IPS-18c (cell line): ENCODE results near the gene IFITM1.

Experiments used
- H3K4me3 ChIP-seq: 2 replicates; pipeline ENCODE4 v1.7.0; 2013; ENCODE audit warnings: low read depth, mild to moderate bottlenecking, low read length, moderate library complexity; ENCODE audit not compliant: insufficient read depth
- H3K9me3 ChIP-seq: one replicate; pipeline ENCODE4 v1.6.1; 2013; ENCODE audit warnings: mild to moderate bottlenecking, low read length, moderate library complexity; ENCODE audit not compliant: control insufficient read depth, insufficient read depth

The IFITM1 gene

GRCh38 chr11:290621-291231, 23.1 kb upstream of the IFITM1 start:
- H3K4me3 ChIP-seq: 0 out of 2 replicates have a peak overlapping the region, but pooled peaks have one; percentile 6
- H3K9me3 ChIP-seq: peaks cover 2% of the 10 kb centered on the region

GRCh38 chr11:291281-292210, 22.3 kb upstream of the IFITM1 start:
- H3K4me3 ChIP-seq: 0 out of 2 replicates have a peak overlapping the region, but pooled peaks have one; percentile 6
- peaks cover 2% of the 10 kb centered on the region for H3K9me3 ChIP-seq

GRCh38 chr11:292211-293121, 21.4 kb upstream of the IFITM1 start:
- peaks cover 2% of the 10 kb centered on the region for H3K9me3 ChIP-seq
- no peak overlapping the region for H3K4me3 ChIP-seq

GRCh38 chr11:293271-293851, 20.5 kb upstream of the IFITM1 start:
- peaks cover 2% of the 10 kb centered on the region for H3K9me3 ChIP-seq

DNA sequence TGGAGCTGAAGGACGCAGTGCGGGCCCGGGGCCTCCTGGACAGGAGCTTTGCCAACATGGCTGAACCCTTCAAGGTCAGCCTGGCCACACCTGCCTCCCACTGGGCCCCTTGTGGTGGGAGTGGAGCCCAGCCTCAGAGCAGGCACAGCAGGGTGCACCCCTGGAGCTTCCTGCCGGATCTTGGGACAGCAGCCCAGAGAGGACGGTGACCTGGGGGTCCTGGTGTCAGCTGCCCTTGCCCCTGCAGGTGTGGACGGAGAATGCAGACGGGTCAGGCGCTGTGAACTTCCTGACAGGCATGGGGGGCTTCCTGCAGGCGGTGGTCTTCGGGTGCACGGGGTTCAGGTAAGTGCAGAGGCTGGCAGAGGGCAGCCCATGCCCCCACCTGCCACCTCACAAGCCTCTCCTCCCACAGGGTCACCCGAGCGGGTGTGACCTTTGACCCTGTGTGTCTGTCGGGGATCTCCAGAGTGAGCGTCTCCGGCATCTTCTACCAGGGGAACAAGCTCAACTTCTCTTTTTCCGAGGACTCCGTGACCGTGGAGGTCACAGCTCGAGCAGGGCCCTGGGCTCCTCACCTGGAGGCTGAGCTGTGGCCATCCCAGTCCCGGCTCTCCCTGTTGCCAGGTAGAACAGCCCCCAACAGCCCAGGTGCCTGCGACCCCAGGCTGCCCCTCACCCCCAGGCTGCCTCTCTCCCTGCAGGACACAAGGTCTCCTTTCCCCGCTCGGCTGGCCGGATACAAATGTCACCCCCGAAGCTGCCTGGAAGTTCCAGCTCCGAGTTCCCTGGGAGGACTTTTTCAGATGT, 19.8 kb upstream of the IFITM1 start:
- H3K9me3 ChIP-seq: peaks cover 2% of the 10 kb centered on the region
- no peak overlapping the region for H3K4me3 ChIP-seq

More at GRCh38 chr11:293271-293851, 20.5 kb upstream of the IFITM1 start:
- H3K4me3 ChIP-seq: no peak overlapping the region

GRCh38 chr11:294780-295179, 19.1 kb upstream of the IFITM1 start:
- peaks cover 2% of the 10 kb centered on the region for H3K9me3 ChIP-seq
- H3K4me3 ChIP-seq: no peak overlapping the region

- no peak overlapping the region for H3K4me3 ChIP-seq
- peaks cover 2% of the 10 kb centered on the region for H3K9me3 ChIP-seq
Measured at GRCh38 chr11:295351-296170, 18.3 kb upstream of the IFITM1 start.

GRCh38 chr11:296171-297050, 17.4 kb upstream of the IFITM1 start:
- Histone ChIP-seq H3K4me3 (no peak overlapping the region), H3K9me3 (peaks cover 2% of the 10 kb centered on the region)

DNA sequence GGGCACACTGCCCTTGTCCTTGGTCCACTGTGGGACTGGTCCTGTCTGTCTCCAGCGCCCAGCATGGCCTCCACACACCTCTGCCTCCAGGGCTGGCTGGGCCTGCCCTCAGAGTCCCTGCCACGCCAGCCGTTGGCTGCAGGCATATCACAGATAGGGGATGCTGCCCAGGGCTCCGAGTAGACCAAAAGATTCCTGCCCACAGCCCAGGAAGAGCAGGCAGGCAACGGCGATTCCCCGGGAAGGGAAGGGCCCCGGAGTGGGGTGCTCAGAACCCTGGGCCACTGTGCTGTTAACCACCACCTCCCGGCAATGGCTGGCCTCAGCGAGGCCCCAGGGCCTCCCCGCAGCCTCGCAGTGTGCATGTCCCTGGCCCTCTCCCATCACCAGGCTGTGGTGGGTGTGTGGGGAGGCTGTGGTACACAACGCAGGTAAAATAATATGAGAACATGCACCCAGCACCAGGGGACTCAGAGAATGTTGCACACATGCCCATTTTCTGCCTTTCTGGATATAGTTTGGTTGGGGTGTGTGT, 16.7 kb upstream of the IFITM1 start:
- H3K4me3 ChIP-seq: no peak overlapping the region
- peaks cover 2% of the 10 kb centered on the region for H3K9me3 ChIP-seq

GRCh38 chr11:297586-298405, 16.0 kb upstream of the IFITM1 start:
- no peak overlapping the region for H3K4me3 ChIP-seq
- H3K9me3 ChIP-seq: peaks cover 2% of the 10 kb centered on the region

DNA sequence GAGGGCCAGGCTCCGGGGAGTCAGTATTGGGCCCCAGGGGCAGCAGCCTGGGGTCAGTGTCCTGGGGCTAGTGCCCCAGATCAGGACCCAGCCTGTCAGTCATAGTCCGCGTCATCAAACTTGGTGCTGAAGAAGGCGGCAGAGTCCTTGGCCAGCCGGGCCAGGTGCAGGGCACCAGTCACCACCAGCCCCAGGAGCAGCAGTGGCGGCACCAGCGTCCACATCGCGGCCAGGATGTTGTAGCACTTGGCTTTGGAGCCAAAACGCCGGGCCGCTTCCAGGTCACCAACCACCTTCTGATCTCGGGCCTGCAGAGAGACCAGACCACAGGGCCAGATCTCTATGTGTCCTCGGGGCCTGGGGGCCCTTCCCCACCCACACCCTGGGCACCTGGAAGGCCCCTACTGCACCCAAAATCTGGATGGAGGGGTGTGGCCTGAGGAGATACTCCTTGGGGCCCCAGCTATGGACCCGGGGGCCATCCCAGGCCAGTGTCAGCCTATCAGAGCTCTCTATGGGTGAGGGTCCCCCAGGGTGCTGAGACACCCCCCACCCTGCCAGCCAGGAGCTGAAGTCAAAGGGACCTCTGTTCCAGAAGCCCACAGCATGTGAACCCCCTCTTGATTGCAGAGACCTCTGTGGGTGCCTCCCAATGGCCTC, 15.3 kb upstream of the IFITM1 start:
- Histone ChIP-seq H3K9me3 (no peaks in the 10 kb centered on the region), H3K4me3 (no peak overlapping the region)

GRCh38 chr11:299081-299891, 14.6 kb upstream of the IFITM1 start, which contains the start of gene IFITM5:
Gene IFITM5, minus strand, starts transcription at chr11:299526. Its CDS starts 36 bp downstream, at chr11:299490.
- Histone ChIP-seq H3K9me3 (no peaks in the 10 kb centered on the region), H3K4me3 (no peak within 1 kb of the TSS)
